Naive B cell (primary cell): ENCODE data around the gene PITPNC1. TPM values are rescaled to one million over a fixed set of nuclear protein-coding genes. Genes with fewer than 3 reads are reported as not detected.
A peak's percentile ranks its signal among the peaks of the same experiment; 100 is the strongest.

Source experiments
- ATAC-seq, 2 donors: fragments of 150-1000 bp; cut with Tn5 transposase; 2 replicates each; pipeline ENCODE4 v1.10.0; 2021; ENCODE audit warnings: low read depth in 2 of 2, mild to moderate bottlenecking in 2 of 2, moderate library complexity in 2 of 2
- DNase-seq: peaks from one replicate; pipeline ENCODE4 v3.0.0; 2022
- H3K27ac Mint-ChIP-seq, 6 donors: one replicate each; pipeline ENCODE4 v1.8.0; 2020 to 2022; ENCODE audit warnings: mild to moderate bottlenecking in 6 of 6, mixed read lengths in 6 of 6, moderate library complexity in 5 of 6, inconsistent platforms in 2 of 6
- H3K27me3 Mint-ChIP-seq, 3 donors: one replicate each; pipeline ENCODE4 v1.8.0; 2021 to 2022; ENCODE audit warnings: mixed read lengths in 3 of 3, mild to moderate bottlenecking in 1 of 3
- H3K36me3 Mint-ChIP-seq, 2 donors: one replicate each; pipeline ENCODE4 v1.8.0; 2020 to 2022; ENCODE audit warnings: mixed read lengths in 2 of 2, inconsistent platforms in 1 of 2, mild to moderate bottlenecking in 1 of 2
- H3K4me1 Mint-ChIP-seq, 3 donors: one replicate each; pipeline ENCODE4 v1.8.0; 2020 to 2022; ENCODE audit warnings: mixed read lengths in 3 of 3, inconsistent platforms in 1 of 3, mild to moderate bottlenecking in 1 of 3, moderate library complexity in 1 of 3
- H3K4me3 Mint-ChIP-seq, 8 donors: one replicate each; pipeline ENCODE4 v1.8.0; 2020 to 2022; ENCODE audit warnings: mild to moderate bottlenecking in 8 of 8, mixed read lengths in 8 of 8, moderate library complexity in 8 of 8, inconsistent platforms in 2 of 8
- H3K9me3 Mint-ChIP-seq, 7 donors: one replicate each; pipeline ENCODE4 v1.8.0; 2020 to 2022; ENCODE audit warnings: mixed read lengths in 7 of 7, mild to moderate bottlenecking in 5 of 7, inconsistent platforms in 2 of 7, moderate library complexity in 1 of 7
- polyA plus RNA-seq, 6 donors: library from polyadenylated mRNA; unstranded; fragments of 300-500 nt; fragmentation: Illumina TruSeq; gene quantifications; one replicate each; pipeline ENCODE4 v1.2.3, GENCODE V29; 2021; ENCODE audit warnings: low read depth in 6 of 6

PITPNC1 gene
- polyA plus RNA-seq, 6 donors from 2014 or later, result 7.2 to 14.5 (median 12.3) TPM

DNA sequence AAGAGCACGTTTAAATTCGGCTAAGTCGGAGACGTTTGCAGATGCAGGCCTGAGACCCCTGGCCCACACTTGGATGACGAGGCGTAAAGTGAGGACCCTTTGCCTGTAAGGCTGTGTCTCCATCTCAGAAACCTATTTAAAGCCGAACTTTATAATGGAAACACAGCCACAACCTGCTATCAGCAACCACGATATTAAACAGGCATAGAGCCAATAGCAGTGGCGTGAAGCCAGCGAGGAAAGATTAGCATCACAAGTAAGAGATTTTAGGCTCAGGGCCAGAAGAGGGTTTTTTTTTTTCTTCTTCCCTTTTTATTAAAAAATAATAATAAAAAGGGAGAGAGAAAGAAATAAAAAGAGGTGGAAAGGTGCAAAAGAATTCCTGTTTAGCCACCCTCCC is 229.4 kb downstream of the PITPNC1 start:
- DNase-seq, result no peak
- no peak for ATAC-seq
- H3K27ac Mint-ChIP-seq, result peak overlapping the region in 1 of 6 donors; percentile 79
- H3K4me3 Mint-ChIP-seq, result no peak overlapping the region
- H3K9me3 Mint-ChIP-seq, result no peaks in the 10 kb centered on the region
- peaks cover 5 to 7% of the 10 kb centered on the region in 2 donors for H3K36me3 Mint-ChIP-seq
- H3K27me3 Mint-ChIP-seq, result no peaks in the 10 kb centered on the region
- peaks cover 0 to 3% (median 0%) of the 10 kb centered on the region in 3 donors for H3K4me1 Mint-ChIP-seq

DNA sequence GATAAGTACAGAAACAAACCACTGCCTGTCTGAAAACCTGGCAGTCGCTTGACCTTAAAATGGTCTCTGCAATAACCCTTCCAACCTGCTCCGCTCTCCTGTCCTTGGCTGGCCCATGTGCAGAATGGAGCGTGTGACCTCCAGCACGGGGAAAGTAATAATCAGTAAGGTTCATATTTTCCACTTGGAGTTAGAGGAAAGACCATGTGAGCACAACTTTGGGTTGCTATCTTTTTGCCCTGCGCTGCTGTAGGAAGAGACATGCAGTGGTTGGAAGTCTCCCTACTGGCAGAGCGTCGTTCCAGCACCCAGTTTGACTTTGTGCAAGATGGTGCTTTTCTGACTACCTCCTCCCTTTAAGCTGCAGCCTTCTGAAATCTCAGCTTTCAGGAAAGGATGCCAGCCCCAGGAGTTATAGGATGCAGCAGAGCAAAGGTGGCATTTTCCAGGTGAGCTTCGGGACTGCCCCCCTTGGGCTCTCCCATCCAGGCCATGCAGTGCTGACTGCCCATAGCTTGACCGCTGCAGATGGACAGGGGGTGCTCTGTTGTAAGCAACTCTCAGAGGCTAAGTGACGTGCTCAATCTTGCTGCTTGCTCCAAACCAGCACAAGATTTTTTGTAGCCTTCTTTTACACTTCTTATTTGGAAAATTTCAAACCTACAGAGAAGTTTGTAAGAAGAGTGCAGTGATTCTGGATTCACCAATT is 230.0 kb downstream of the PITPNC1 start:
- Mint-ChIP-seq H3K9me3 (no peaks in the 10 kb centered on the region), H3K27ac (no peak overlapping the region)

DNA sequence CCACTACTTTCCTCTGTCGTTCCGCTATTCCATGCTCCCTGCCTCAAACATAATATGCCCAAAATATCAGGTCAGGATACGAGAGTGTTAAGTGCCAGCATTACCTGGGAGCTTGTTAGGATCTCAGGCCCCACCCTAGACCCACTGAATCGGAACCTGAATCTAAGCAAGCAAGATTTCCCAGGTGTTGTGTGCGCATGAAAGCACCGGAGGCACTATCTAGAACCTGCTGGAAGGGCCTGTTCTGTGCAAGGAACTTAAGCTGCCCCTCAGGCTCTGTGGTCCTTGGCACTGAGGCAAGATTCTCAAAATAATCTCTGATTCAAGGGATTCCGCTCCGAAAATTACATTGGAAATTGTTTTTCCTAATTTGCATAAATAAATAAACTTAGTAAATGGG is 233.0 kb downstream of the PITPNC1 start:
- no peaks in the 10 kb centered on the region for H3K9me3 Mint-ChIP-seq
- DNase-seq, result no peak
- ATAC-seq, result no peak
- peaks cover 5 to 7% of the 10 kb centered on the region in 2 donors for H3K36me3 Mint-ChIP-seq
- H3K27ac Mint-ChIP-seq, result no peak overlapping the region
- H3K4me3 Mint-ChIP-seq, result no peak overlapping the region
- H3K27me3 Mint-ChIP-seq, result no peaks in the 10 kb centered on the region
- H3K4me1 Mint-ChIP-seq, result no peaks in the 10 kb centered on the region

More for the DNA sequence above, 230.0 kb downstream of the PITPNC1 start:
- Mint-ChIP-seq H3K36me3 (peaks cover 5 to 7% of the 10 kb centered on the region in 2 donors), H3K27me3 (no peaks in the 10 kb centered on the region), H3K4me1 (peaks cover 0 to under 1% (median 0%) of the 10 kb centered on the region in 3 donors), H3K4me3 (no peak overlapping the region)
- DNase-seq (no peak), ATAC-seq (no peak)

DNA sequence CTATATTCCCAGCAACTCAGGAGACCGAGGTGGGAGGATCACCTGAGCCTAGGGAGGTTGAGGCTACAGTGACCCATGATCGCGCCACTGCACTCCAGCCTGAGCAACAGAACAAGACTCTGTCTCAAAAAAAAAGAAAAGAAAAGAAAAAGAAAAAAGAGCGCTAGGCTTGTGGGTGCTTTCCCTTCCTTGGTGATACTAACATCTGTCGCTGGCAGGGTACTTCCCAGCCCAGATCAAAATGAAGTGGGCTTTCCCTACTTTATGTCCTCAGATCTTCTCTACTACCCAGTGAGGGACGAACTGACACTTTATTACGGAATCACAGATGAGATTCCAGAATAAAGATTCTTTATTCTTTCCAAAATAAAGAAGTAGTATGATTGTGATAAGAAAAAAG is 236.9 kb downstream of the PITPNC1 start:
- H3K4me3 Mint-ChIP-seq, result peak overlapping the region in 1 of 8 donors; percentile 29

DNA sequence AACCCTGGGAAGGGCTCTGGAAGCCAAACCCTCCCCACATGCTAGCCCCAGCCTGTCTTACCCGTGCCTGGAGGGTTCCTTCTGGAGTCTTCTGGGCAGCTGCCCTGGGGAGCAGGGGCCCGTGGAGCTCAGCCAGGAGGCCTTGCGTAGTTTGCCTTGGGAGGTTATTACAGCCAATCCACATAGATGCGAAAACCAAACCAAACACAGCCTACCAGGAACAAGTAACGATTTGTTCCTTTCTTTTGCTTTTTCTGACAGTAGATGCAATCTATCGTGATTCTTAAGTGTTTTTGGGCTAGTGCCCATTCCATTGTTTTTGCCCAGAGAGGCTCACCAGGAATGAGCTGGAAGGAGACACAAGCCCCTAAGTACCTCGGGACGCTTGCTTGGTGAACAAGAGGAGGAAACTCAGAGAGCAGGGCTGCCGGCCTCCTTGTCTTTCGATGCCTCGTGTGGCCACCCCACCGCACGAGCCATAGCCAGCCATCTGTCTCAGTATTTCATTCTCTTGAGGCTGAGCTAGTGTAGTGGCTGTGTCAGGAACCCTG is 238.0 kb downstream of the PITPNC1 start:
- peaks cover 0 to 1% (median 0%) of the 10 kb centered on the region in 7 donors for H3K9me3 Mint-ChIP-seq
- no peak overlapping the region for H3K4me3 Mint-ChIP-seq
- no peak for ATAC-seq
- H3K4me1 Mint-ChIP-seq, result no peaks in the 10 kb centered on the region
- no peaks in the 10 kb centered on the region for H3K27me3 Mint-ChIP-seq
- peaks cover 1 to 4% of the 10 kb centered on the region in 2 donors for H3K36me3 Mint-ChIP-seq
- no peak for DNase-seq
- peak overlapping the region in 1 of 6 donors; percentile 72 for H3K27ac Mint-ChIP-seq

More for the DNA sequence above, 236.9 kb downstream of the PITPNC1 start:
- DNase-seq (no peak), ATAC-seq (no peak)
- peaks cover 7 to 9% of the 10 kb centered on the region in 2 donors for H3K36me3 Mint-ChIP-seq
- peaks cover 0 to 1% (median 0%) of the 10 kb centered on the region in 7 donors for H3K9me3 Mint-ChIP-seq
- H3K27me3 Mint-ChIP-seq, result no peaks in the 10 kb centered on the region
- peak overlapping the region in 1 of 6 donors; percentile 47 for H3K27ac Mint-ChIP-seq
- H3K4me1 Mint-ChIP-seq, result no peaks in the 10 kb centered on the region

DNA sequence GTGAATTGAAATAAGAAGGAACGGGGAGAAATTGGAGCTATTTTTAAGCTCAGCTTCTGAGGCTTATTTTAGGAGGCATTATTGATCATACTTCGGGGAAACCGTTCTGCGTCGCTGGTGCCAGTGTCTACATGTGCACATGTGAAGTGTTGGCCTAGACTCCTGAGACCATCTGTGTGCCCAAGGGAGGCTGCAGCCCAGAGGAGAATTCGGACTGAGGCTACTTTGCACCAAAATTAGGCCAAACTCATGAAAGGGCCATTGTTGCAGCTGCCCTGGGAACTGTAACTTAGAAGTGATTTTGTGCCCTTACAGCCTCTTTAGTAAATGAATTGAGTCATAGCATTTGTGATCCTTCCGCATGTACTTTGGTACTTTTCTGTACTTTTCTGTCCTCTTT is 238.7 kb downstream of the PITPNC1 start:
- peak overlapping the region in 1 of 6 donors; percentile 24 for H3K27ac Mint-ChIP-seq

DNA sequence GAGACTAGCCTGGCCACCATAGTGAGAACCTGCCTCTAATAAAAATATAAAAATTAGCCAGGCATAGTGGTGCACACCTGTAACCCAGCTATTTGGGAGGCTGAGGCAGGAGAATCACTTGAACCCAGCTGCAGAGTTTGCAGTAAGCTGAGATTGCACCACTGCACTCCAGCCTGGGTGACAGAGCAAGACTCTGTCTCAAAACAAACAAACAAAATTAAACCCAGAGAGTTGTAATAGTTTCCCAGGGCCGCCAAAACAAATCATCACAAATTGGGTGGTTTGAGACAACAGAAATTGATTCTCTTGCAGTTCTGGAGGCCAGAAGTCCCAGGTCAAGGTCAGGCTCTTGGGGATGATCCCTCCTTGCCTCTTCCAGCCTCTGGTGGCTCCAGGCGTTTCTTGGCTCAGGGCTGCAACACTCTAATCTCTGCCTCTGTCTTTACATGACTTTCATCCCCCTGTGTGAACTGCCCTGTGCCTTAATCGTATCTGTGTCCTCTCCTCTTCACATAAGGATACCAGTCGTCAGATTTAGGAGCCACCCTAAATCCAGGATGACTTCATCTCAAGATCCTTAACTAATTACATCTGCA is 240.3 kb downstream of the PITPNC1 start:
- Mint-ChIP-seq H3K9me3 (peaks cover 0 to 1% (median 0%) of the 10 kb centered on the region in 7 donors), H3K4me1 (no peaks in the 10 kb centered on the region), H3K4me3 (no peak overlapping the region), H3K36me3 (peaks cover 0 to 4% of the 10 kb centered on the region in 2 donors), H3K27me3 (no peaks in the 10 kb centered on the region), H3K27ac (peak overlapping the region in 1 of 6 donors; percentile 76)
- no peak for ATAC-seq
- DNase-seq, result no peak

More for the DNA sequence above, 238.7 kb downstream of the PITPNC1 start:
- Mint-ChIP-seq H3K4me3 (no peak overlapping the region), H3K9me3 (peaks cover 0 to 1% (median 0%) of the 10 kb centered on the region in 7 donors), H3K27me3 (no peaks in the 10 kb centered on the region), H3K36me3 (peaks cover 0 to 4% of the 10 kb centered on the region in 2 donors), H3K4me1 (no peaks in the 10 kb centered on the region)
- DNase-seq (no peak), ATAC-seq (no peak)

DNA sequence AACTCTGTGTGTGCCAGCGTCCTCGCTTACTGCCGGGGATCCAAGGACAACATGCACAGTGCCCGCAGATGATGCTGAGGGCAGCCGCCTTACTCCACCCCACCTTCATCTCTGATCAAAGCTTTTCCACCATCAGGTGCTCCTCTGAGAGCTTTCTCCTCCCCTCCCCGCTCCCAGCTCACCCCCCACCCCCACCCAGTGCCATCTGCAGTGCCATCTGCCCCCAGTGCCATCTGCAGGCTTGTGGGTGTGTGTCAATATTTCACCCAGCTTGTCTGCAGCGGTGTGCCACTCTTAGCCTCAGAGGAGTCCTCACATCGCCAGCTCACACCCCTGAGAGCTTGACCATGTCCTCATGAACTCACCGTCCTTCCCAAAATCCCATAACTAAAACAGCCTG is 242.5 kb downstream of the PITPNC1 start:
- Mint-ChIP-seq H3K9me3 (peaks cover 0 to 1% (median 0%) of the 10 kb centered on the region in 7 donors), H3K27ac (no peak overlapping the region)

DNA sequence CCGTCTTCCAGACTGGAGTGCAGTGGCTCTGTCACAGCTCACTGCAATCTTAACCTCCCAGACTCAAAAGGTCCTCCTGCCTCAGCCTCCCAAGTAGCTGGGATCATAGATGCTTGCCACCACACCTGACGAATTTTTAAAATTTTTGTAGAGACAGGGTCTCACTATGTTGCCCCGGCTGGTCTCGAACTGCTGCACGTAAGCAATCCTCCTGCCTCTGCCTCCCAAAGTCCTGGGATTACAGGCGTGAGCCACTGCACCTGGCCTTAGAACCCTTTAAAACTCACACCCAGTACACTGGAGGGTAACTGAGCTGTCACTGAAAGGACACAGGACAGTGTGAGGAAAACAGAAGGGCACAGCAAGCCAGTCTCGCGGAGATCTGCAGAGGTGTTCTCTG is 243.0 kb downstream of the PITPNC1 start:
- DNase-seq (no peak), ATAC-seq (no peak)
- H3K36me3 Mint-ChIP-seq, result peaks cover 0 to 4% of the 10 kb centered on the region in 2 donors
- H3K27me3 Mint-ChIP-seq, result no peaks in the 10 kb centered on the region
- H3K27ac Mint-ChIP-seq, result no peak overlapping the region
- no peak overlapping the region for H3K4me3 Mint-ChIP-seq
- H3K9me3 Mint-ChIP-seq, result peaks cover 0 to 1% (median 0%) of the 10 kb centered on the region in 7 donors
- no peaks in the 10 kb centered on the region for H3K4me1 Mint-ChIP-seq

More for the DNA sequence above, 242.5 kb downstream of the PITPNC1 start:
- ATAC-seq, result no peak
- no peak for DNase-seq
- H3K36me3 Mint-ChIP-seq, result peaks cover 0 to 4% of the 10 kb centered on the region in 2 donors
- no peaks in the 10 kb centered on the region for H3K27me3 Mint-ChIP-seq
- no peak overlapping the region for H3K4me3 Mint-ChIP-seq
- H3K4me1 Mint-ChIP-seq, result no peaks in the 10 kb centered on the region

DNA sequence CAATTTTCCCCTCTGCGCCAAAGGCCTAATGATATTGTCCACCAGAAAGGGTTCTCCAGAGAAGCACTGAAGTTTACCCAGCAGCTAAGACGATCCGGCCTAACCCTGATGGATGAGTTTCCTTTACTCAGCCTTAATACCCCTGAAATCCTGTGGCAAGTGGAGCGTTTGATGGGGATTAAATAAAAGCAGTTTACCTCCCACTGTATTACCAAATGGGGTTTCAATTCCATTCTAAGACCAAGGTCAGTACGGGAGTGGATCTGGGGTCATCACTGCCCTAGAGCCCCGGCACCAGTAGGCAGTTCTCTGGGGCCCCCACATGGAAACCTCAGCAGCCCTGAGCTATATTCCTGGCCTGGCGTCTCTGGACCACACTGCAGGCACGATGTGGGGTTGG is 243.6 kb downstream of the PITPNC1 start:
- peaks cover 0 to 4% of the 10 kb centered on the region in 2 donors for H3K36me3 Mint-ChIP-seq
- H3K27me3 Mint-ChIP-seq, result no peaks in the 10 kb centered on the region
- ATAC-seq (no peak), DNase-seq (no peak)
- peaks cover 0 to 1% (median 0%) of the 10 kb centered on the region in 7 donors for H3K9me3 Mint-ChIP-seq
- H3K27ac Mint-ChIP-seq, result no peak overlapping the region
- no peaks in the 10 kb centered on the region for H3K4me1 Mint-ChIP-seq
- H3K4me3 Mint-ChIP-seq, result no peak overlapping the region

DNA sequence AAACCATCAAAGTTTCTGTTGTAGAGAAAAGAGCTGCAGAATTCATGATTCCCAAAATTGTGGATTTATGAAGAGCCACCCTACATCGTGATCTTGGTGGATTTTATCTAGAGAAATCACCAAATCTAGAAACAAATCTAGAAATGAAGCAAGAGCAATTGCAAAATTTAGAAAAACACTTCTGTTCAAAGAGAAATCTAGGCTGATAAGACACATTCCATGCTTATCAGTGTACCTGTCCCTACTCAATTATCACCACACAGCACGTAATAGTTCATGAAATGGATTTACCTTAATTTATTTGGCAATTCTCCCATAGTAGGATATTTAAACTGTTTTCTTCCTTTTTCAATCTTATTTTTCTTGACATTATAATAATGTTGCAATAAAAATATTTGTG is 246.7 kb downstream of the PITPNC1 start:
- Mint-ChIP-seq H3K9me3 (peaks cover 2 to 8% (median 5%) of the 10 kb centered on the region in 7 donors), H3K27me3 (no peaks in the 10 kb centered on the region), H3K4me3 (no peak overlapping the region), H3K27ac (no peak overlapping the region), H3K36me3 (peaks cover 4 to 10% of the 10 kb centered on the region in 2 donors), H3K4me1 (no peaks in the 10 kb centered on the region)
- DNase-seq (no peak), ATAC-seq (no peak)

DNA sequence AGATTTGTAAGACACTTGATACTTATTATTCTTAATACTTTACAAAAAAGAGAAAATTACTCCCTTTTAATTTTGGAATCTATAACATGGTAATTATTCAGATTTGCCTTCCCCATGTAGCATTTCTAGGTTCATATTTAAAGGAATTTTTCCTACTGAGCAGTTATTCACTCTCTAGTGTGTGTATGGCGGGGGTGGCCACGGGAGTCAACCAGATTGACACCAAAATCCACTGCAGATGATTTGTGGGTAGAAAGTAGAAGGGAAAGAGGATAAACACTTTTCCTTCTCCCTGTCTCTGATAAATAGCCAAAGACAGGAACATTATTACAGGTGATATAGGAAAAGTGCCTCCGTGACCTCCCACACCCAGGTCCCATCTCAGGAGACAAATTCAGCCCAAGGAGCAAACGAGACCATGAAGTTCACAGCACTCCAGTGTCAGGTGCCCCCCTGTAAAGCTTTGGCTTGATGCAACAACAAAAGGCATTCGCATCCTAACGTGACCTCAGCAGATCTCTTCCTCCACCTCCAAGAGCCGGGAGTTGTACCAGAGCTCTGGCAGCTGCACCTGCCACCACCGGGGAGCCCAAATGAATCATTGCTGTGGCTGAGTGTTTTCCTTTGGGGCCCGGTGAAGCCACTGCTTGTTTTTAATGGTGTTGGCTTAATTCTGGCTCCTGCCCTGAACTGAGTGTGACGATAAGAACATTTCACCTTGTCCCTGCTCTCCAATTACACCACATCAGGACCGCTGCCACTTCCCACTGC is 248.0 kb downstream of the PITPNC1 start:
- H3K4me3 Mint-ChIP-seq, result no peak overlapping the region
- H3K4me1 Mint-ChIP-seq, result peaks cover 0 to 3% (median 0%) of the 10 kb centered on the region in 3 donors
- no peaks in the 10 kb centered on the region for H3K27me3 Mint-ChIP-seq
- H3K36me3 Mint-ChIP-seq, result peaks cover 4 to 12% of the 10 kb centered on the region in 2 donors
- peak overlapping the region in 1 of 6 donors; percentile 47 for H3K27ac Mint-ChIP-seq
- DNase-seq (no peak), ATAC-seq (no peak)
- H3K9me3 Mint-ChIP-seq, result peaks cover 2 to 8% (median 7%) of the 10 kb centered on the region in 7 donors

DNA sequence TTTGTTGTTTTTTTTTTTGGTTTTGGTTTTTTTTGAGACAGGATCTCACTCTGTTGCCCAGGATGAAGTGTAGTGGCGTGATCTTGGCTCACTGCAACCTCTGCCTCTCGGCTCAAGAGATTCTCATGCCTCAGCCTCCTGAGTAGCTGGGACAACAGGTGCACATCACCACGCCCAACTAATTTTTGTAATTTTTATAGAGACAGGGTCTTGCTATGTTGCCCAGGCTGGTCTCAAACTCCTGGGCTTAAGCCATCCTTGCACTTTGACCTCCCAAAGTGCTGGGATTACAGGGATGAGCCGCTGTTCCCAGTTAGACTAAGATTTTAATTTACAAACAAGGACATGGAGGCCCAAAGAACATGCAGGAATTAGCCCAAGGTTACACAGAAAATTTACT is 248.9 kb downstream of the PITPNC1 start:
- peaks cover 0 to 3% (median 0%) of the 10 kb centered on the region in 3 donors for H3K4me1 Mint-ChIP-seq
- peaks cover 4 to 12% of the 10 kb centered on the region in 2 donors for H3K36me3 Mint-ChIP-seq
- no peak overlapping the region for H3K4me3 Mint-ChIP-seq
- no peak overlapping the region for H3K27ac Mint-ChIP-seq
- H3K27me3 Mint-ChIP-seq, result no peaks in the 10 kb centered on the region
- ATAC-seq (no peak), DNase-seq (no peak)
- peaks cover 2 to 8% (median 7%) of the 10 kb centered on the region in 7 donors for H3K9me3 Mint-ChIP-seq
